NCI-H460 (cell line): ENCODE results near the gene R3HDM1. TPM values are rescaled to one million over a fixed set of nuclear protein-coding genes. Genes with fewer than 3 reads are reported as not detected.
A peak's percentile ranks its signal among the peaks of the same experiment; 100 is the strongest.
"Not testable (repeated sequence)": the region's sequence is repeated elsewhere in the genome, so short reads cannot be mapped to it uniquely, and the experiment has no call there.

Experiments used
- DNase-seq: peaks from one replicate; pipeline ENCODE4 v3.0.0-alpha.2; 2016; ENCODE audit warnings: low read depth; ENCODE audit errors: extremely low read depth
- polyA plus RNA-seq: library from polyadenylated mRNA; depleted of rRNA; stranded (reverse); fragments of >200 nt; gene quantifications from 2 replicates; pipeline ENCODE4 v1.2.3, GENCODE V29; 2014; cell fraction: nucleus; rRNA removed
- total RNA-seq: library from RNA; depleted of rRNA; stranded (reverse); fragments of >200 nt; shearing (Covaris generic); gene quantifications from 2 replicates; pipeline ENCODE4 v1.2.3, GENCODE V29; 2014; rRNA removed

Gene R3HDM1
- 22.5 and 23.6 TPM in 2 replicates for total RNA-seq
- polyA plus RNA-seq: 9.9 and 13.5 TPM in 2 replicates

DNA sequence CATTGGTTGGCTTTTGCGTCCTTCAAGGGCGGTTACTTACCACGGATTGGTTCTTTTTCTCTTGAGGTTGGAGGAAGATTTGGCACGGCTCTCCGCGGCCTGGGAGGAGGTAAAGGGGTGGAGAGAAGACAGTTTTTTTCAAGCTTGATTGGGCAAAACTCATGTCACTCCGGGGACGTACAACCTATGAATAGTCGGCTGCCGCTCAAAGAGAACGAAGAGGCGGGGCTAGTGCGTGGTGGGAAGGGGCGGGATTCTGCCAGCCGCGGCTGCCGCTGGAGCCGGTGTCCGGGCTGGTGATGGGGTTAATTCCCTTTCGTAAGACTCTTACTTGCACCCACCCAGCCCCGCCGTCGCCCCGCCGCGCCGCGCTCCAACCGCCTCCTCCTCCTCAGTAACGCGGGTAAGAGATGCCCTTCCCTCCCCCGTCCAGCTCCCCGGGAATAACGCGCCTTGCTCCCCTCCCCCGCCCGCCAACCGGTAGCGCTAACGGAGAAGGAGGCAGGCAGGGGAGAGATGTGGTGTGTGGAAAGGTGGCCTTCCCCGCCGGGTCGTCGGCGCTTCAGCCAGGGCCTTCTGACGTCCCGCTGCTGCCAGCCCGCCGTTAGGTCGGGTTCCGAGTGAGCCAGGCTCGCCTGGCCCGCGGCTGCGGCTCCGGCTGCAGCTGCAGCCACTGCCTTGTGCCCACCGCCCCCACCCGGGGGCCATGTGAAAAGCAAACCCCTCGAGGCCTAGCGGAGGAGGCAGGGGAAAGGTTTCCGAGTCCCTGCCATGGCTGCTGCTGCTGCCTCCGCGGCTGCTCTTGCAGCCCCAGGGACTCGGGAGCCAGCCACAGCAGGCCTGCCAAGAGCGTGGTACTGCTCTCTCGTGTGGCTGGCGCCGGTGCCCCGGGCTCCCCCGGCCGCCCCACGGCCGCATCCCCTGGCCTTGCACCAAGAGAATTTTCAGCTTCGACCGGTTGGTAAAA lies at the start of gene R3HDM1:
Gene R3HDM1 (plus strand): TSS at position 254 of the 967 bp plus-strand sequence. CDS start 73,362 bp downstream, outside the sequence.
- DNase-seq: peak; percentile 100

DNA sequence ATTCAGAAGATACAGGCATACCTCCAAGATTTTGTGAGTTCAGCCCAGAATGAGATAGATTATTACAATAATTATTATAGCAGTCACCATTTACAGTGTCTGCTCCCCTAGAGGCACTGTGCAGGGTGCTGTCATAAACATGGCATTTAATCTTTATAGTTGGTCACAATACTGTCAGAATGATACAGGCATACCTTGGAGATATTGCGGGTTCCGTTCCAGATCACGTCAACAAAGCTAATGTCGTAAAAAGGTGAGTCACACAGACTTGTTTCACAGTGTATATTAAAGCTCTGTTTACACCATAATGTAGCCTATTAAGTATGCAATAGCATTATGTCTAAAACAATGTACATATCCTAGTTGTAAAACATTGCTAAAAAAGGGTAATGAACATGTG lies 45.8 kb upstream of the R3HDM1 start:
- no peak for DNase-seq

- DNase-seq: no peak
Measured at GRCh38 chr2:135490376-135490775, 40.9 kb upstream of the R3HDM1 start.

DNA sequence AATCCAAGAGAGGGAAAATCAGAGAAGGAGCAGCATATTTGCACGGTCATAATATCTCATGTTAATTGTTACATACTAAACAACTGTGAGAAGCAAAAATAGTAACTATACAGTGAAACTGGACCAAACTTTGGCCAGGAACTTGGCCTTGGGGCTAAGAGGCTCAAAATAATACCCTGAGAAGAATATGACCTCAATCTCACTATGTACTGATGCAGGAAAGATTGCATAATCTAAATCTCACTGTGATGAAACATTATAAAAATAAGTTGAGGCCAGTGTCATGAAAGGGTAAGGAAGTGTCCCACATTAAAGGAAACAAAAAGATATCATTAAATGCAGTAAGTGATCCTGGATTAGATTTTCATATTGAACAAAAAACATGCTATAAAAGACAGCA lies 36.8 kb upstream of the R3HDM1 start:
- peak; percentile 16 for DNase-seq

DNA sequence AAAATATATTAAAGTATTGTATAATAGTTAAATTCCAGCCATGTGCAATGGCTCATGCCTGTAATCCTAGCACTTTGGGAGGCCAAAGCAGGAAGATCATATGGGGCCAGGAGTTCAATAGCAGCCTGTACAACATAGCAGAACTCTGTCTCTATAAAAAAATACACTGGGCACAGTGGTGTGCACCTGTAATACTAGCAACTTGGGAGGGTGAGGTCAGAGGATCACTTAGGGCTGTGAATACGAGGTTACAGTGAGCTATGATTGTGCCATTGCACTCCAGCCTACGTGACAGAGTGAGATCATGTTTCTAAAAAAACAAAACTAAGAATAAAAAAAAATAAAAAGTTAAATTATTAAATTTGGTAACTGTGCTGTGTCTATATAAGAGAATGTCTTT lies 36.4 kb upstream of the R3HDM1 start:
- no peak for DNase-seq

DNA sequence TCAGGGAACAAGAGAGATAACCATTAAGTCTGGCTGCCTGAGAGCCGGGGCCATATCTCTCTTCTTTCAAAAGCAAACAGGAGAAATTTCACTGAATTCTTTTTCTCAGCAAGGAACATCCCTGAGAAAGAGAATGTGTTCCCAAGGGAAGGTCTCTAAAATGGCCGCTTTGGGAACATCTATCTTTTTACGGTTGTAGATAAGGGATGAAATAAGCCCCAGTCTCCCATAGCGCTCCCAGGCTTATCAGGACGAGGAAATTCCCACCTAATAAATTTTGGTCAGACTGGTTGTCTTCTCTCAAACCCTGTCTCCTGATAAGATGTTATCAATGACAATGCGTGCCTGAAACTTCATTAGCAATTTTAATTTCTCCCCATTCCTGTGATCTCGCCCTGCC lies 32.7 kb upstream of the R3HDM1 start:
- not testable (repeated sequence) for DNase-seq

GRCh38 chr2:135504811-135505210 lies 26.5 kb upstream of the R3HDM1 start:
- no peak for DNase-seq

GRCh38 chr2:135510577-135510976 lies 20.7 kb upstream of the R3HDM1 start:
- no peak for DNase-seq

GRCh38 chr2:135512099-135512498 lies 19.2 kb upstream of the R3HDM1 start:
- no peak for DNase-seq

DNA sequence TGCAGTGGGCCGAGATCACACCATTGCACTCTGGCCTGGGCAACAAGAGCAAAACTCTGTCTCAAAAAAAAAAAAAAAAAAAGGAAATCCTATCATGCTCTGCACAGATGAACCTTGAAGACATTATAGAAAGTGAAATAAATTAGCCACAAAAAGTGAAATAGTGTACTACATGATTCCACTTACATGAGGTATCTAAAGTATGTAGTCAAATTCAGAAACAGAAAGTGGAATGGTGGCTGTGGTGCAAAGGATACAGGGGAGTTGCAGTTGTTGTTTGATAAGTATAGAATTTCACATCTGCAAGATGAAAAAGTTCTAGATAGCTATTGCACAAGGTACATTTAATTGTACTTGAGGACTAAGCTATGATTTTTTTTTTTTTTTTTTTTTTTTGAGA lies 5.5 kb upstream of the R3HDM1 start:
- no peak for DNase-seq

GRCh38 chr2:135528006-135528405 lies 3.3 kb upstream of the R3HDM1 start:
- no peak for DNase-seq

DNA sequence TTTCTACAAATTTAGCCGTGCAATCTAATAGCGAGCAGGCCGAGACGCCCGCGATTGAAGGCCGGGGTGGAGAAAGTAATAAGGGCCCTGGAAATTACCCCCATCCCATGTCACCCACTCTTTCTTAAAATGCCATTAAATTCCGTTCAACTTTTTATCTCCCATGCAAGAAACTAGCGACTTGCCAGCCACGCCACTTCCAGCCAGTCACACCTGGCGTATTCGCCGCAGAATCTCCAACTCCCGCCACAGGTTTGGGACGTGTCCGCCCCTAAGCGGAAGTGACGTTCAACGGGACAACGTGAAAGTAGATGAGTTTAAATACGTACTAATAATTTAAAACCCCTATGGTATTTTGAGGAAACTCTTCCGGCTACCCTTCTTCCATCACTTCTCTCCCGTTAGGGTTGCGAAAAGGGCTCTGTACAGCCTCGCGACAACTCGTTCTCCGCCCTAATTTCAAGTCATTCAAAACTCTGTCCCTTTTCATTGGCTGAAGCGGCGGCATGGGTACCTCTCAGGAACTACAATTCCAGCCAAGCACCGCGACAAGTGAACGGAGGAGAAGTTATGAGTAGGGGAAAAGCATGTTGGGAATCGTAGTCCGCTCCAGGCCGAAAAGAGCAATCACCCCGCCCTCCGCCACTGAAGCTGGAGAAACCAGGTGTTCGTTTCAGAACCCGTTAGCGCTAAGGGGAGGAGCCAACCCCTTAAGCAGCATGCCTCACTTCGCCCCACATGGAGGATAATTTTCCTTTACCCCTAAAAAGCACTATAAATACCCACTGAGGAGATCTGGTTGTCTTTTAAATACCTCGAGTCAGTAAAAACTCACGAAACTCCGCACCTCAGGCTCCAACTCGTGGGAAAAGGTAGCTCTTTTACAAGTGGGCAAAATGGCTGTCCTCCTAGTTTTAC lies 712 bp upstream of the R3HDM1 start, which contains the start of gene ZRANB3:
Gene ZRANB3 (minus strand): TSS at position 906 of the 918 bp plus-strand sequence.
- peak; percentile 99 for DNase-seq

GRCh38 chr2:135532581-135532980 lies 1.3 kb downstream of the R3HDM1 start:
- no peak for DNase-seq

DNA sequence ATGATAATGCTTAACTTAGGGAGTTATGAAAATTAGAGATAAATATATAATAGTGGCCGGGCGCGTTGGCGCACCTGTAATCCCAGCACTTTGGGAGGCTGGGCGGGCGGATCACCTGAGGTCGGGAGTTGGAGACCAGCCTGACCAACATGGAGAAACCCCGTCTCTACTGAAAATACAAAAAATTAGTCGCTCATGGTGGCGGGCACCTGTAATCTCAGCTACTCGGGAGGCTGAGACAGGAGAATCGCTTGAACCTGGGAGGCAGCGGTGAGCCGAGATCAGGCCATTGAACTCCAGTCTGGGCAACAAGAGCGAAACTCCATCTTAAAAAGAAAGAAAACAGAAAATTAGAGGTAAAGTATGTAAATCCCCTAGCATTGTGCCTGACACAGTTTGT lies 2.3 kb downstream of the R3HDM1 start:
- not testable (repeated sequence) for DNase-seq

DNA sequence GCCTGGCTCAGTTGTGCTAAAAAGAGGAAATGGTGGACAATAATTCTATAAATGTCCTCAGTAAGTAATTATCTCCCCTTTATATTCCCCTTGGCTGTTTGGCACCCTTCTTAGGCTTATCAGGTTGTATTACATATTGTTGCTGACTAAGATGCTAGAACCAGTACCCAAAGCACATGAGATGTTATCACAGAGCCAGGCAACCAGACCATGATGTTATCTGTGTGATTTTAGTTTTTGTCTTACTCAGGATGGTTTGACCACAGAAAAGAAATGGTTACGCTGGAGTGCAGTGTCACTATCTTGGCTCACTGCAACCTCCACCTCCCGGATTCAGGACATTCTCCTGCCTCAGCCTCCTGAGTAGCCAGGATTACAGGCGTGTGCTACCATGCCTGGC lies 15.2 kb downstream of the R3HDM1 start:
- no peak for DNase-seq

GRCh38 chr2:135547311-135547710 lies 16.0 kb downstream of the R3HDM1 start:
- DNase-seq: no peak

GRCh38 chr2:135551356-135551755 lies 20.1 kb downstream of the R3HDM1 start:
- DNase-seq: no peak

DNA sequence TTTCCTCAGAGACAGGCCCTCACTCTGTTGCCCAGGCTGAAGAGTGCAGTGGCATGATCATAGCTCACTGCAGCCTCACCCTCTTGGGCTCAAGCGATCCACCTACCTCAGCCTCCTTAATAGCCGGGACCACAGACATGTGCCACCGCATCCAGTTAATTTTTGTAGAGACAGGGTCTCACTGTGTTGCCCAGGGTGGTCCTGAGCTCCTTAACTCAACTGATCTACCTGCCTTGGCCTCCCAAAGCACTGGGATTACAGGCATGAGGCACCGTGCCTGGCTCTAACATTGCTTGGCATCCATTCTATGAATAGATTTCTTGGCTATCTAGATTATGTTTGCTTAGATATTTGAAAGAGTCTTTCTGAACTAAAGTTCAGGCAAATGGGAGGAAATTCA lies 21.6 kb downstream of the R3HDM1 start:
- no peak for DNase-seq

DNA sequence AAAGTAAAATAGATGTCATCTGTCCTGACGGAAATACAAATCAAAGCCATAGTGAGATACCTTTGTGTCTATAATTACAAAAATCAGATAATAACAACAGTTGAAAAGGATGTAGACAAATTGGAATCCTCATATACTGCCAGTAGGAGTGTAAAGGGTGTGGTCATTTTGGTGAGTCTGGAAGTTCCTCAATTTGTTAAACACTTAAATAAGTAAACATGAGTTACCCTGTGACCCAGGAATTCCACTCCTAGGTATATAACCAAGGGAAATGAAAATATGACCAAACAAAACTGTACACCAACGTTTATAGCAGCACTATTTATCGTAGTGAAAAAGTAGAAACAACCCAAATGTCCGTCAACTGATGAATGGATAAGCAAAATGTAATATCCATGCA lies 24.0 kb downstream of the R3HDM1 start:
- DNase-seq: no peak

DNA sequence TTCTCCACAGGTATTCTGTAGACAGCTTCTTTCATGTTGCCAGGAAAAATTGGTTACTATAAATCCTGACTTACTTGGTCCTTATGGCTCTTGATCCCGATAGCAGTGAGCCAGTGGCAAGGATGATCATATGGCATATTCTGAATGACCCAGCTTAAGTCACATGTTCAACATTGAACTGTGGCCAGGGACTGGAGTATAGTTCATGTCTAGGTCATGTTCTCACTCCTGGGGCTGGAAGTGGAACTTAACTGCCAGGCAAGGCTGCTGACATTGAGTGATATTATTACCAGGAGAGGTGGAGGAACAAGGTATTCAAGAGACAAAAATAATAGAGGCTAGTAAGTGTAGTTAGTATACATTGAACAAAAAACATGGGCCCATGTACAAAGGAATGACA lies 26.2 kb downstream of the R3HDM1 start:
- DNase-seq: no peak

GRCh38 chr2:135561925-135562324 lies 30.6 kb downstream of the R3HDM1 start:
- no peak for DNase-seq
